Stomach (tissue), 9 donors: Measurements from ENCODE around the gene HHIP. TPM values are rescaled to one million over a fixed set of nuclear protein-coding genes. Genes with fewer than 3 reads are reported as not detected.

ENCODE experiments used
- DNase-seq, 2 donors: peaks; one replicate each; pipeline versions ENCODE4 v3.0.0 to v3.0.0-alpha.2; 2013 to 2019
- H3K27ac ChIP-seq, 5 donors: fragments of 200-600 bp in 4 of 5; sonication (generic) in 4 of 5; one replicate each; pipeline ENCODE4 v1.5.1; 2013 to 2019; ENCODE audit warnings: mild to moderate bottlenecking in 1 of 5, moderate library complexity in 1 of 5
- H3K27me3 ChIP-seq, 3 donors: fragments of 200-600 bp; sonication (generic); one replicate each; pipeline ENCODE4 v1.5.1; 2017 to 2019; ENCODE audit warnings: mixed run types in 1 of 3
- H3K36me3 ChIP-seq, 4 donors: fragments of 200-600 bp; sonication (generic); 1 replicate in 3 of 4; 2 replicates in 1 of 4; pipeline ENCODE4 v1.5.1; 2016 to 2019
- H3K4me1 ChIP-seq, 4 donors: fragments of 200-600 bp; sonication (generic); one replicate each; pipeline ENCODE4 v1.5.1; 2016 to 2019
- H3K4me3 ChIP-seq, 4 donors: fragments of 200-600 bp; sonication (generic) in 3 of 4; one replicate each; pipeline ENCODE4 v1.5.1; 2016 to 2019; ENCODE audit warnings: mild to moderate bottlenecking in 1 of 4
- H3K9me3 ChIP-seq, 4 donors: fragments of 200-600 bp; sonication (generic); one replicate each; pipeline ENCODE4 v1.5.1; 2016 to 2019
- EP300 ChIP-seq: sonication (generic); formaldehyde crosslinking; IDR thresholded peaks from one replicate; pipeline ENCODE4 v1.6.1; 2017; ENCODE audit warnings: antibody characterized with exemption
- POLR2A ChIP-seq, 4 donors: fragments of 450-650 bp; IDR thresholded peaks; one replicate each; pipeline ENCODE4 v1.6.1; 2016; ENCODE audit warnings: antibody characterized with exemption in 4 of 4, control low read depth in 2 of 4, mild to moderate bottlenecking in 1 of 4, moderate library complexity in 1 of 4
- POLR2AphosphoS5 ChIP-seq, 3 donors: sonication (generic); formaldehyde crosslinking; IDR thresholded peaks; one replicate each; pipeline ENCODE4 v1.6.1; 2016; ENCODE audit warnings: antibody characterized with exemption in 3 of 3
- WGBS, 5 donors: extraction: QIAGEN DNeasy Blood & Tissue Kit in 3 of 5; methylation state at CpG; one replicate each; pipeline versions ENCODE4 v1.1.5 to v1.1.7; 2013 to 2018; 5-methylcytosine and 5-hydroxymethylcytosine counted together
- intact Hi-C: fragments of 100-400 bp; cut with DNase I; formaldehyde crosslinking; loops from one replicate; pipeline ENCODE4 v1.15.1; 2023; ENCODE audit warnings: low total_unique reads
- polyA plus RNA-seq, 3 donors: library from polyadenylated mRNA; stranded (reverse); fragments of 200-250 nt; gene quantifications; one replicate each; pipeline ENCODE4 v1.2.3, GENCODE V29; 2013
- total RNA-seq, 5 donors: library from RNA; depleted of rRNA; stranded (reverse); fragments of >200 nt; gene quantifications; one replicate each; pipeline versions ENCODE4 v1.1.0 to v1.2.3, GENCODE V29; 2014 to 2016
- TF ChIP-seq, protein P1 (sequence below), 7 experiments: fragments of 450-650 bp in 4 of 7; fragments of 200-600 bp in 3 of 7; sonication (generic) in 3 of 7; IDR thresholded peaks; one replicate each; pipeline ENCODE4 v1.5.1; 2016 to 2019; ENCODE audit warnings: antibody characterized with exemption in 7 of 7, control low read depth in 2 of 7, mild to moderate bottlenecking in 1 of 7
- donor health status: healthy with polysubstance abuse.
- donor health status: Bipolar disorder and iron deficiency.
- donor health status: healthy.

The HHIP gene
- total and polyA plus RNA-seq, 8 donors = 0.29 to 33.0 (median 3.5) TPM; not detected in 1

DNA sequence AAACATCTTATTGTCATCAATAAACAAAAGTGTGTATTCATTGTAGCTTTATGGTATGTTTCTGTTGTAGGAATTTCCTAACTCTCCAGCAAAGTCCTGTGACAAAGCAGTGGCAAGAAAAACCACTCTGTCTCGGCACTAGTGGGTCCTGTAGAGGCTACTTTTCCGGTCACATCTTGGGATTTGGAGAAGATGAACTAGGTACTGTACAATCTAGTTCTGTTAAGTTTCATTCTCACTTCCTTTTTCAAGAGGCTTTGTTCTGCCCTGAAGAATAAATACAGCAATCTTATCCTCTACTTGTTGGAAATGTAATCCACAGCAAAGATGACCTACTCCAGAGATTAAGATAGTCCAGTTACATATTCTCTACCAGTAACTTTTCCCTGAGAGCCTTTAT, 69.3 kb downstream of the HHIP start:
- TF ChIP-seq EP300 = no peak
- TF ChIP-seq, protein P1, sequence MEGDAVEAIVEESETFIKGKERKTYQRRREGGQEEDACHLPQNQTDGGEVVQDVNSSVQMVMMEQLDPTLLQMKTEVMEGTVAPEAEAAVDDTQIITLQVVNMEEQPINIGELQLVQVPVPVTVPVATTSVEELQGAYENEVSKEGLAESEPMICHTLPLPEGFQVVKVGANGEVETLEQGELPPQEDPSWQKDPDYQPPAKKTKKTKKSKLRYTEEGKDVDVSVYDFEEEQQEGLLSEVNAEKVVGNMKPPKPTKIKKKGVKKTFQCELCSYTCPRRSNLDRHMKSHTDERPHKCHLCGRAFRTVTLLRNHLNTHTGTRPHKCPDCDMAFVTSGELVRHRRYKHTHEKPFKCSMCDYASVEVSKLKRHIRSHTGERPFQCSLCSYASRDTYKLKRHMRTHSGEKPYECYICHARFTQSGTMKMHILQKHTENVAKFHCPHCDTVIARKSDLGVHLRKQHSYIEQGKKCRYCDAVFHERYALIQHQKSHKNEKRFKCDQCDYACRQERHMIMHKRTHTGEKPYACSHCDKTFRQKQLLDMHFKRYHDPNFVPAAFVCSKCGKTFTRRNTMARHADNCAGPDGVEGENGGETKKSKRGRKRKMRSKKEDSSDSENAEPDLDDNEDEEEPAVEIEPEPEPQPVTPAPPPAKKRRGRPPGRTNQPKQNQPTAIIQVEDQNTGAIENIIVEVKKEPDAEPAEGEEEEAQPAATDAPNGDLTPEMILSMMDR (IDR thresholded peaks at IDR 0.05) = no peak
- no peak for TF ChIP-seq POLR2AphosphoS5 (IDR thresholded peaks at IDR 0.05)
- no peak for TF ChIP-seq POLR2A (IDR thresholded peaks at IDR 0.05)
- 66 to 90% (median 79%) methylated on average over 2 of the region's 2 CpGs for WGBS, 5 donors
- H3K4me3 ChIP-seq = no peak overlapping the region
- no peaks in the 10 kb centered on the region for H3K4me1 ChIP-seq
- H3K27ac ChIP-seq = no peak overlapping the region
- intact Hi-C loops = no loop called here
- no peaks in the 10 kb centered on the region for H3K9me3 ChIP-seq
- no peaks in the 10 kb centered on the region for H3K36me3 ChIP-seq
- no peaks in the 10 kb centered on the region for H3K27me3 ChIP-seq
- DNase-seq = no peak

DNA sequence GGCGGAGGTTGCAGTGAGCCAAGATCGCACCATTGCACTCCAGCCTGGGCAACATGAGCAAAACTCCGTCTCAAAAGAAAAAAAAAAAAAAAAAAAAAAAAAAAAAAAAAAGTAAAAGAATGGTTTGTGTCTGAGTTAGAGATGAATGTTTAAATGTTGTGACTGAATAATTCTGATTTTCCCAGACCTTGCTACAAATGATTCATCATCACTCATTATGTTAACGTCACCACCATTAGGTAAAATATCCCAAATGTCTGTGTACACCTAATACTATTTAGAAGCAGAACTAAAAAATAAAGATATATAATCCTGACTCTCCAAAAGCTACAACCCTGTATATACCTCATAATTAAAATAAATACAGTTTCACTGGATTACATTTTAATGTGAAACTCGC, 70.8 kb downstream of the HHIP start:
- intact Hi-C loops = no loop called here
- Histone ChIP-seq H3K27ac (no peak overlapping the region), H3K27me3 (no peaks in the 10 kb centered on the region), H3K36me3 (no peaks in the 10 kb centered on the region), H3K9me3 (no peaks in the 10 kb centered on the region), H3K4me3 (no peak overlapping the region), H3K4me1 (no peaks in the 10 kb centered on the region)
- 86 to 96% (median 90%) methylated on average over 5 of the region's 5 CpGs for WGBS, 5 donors
- TF ChIP-seq, protein P1 (IDR thresholded peaks at IDR 0.05) = no peak
- no peak for TF ChIP-seq EP300
- no peak for TF ChIP-seq POLR2A (IDR thresholded peaks at IDR 0.05)
- no peak for TF ChIP-seq POLR2AphosphoS5 (IDR thresholded peaks at IDR 0.05)
- DNase-seq = no peak

DNA sequence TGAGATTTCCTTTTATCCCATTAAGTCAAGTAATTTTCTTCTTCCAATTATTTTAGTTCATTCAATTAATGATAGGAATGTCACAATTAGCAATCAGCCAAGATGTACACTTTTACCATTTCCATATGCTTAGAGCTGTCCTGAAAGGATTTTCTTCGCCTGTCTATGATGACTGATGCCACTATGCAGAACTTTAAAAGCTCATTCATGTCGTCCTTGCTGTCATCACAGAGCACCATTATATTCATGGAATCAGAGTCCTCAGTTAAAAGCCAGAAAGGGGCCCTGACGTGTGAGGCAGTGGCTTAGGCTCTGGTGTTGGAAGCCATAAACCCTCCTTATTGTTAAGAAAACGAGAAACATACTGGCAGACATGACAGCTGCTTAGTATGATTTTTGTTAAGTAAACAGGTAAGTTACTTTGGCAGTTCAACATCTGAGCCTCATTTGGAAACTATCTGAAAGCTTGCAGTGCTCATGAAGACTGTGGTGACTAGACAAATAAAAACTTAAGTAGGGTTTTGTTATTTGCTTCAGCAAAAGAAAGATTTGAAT, 73.1 kb downstream of the HHIP start:
- no peak overlapping the region for H3K4me3 ChIP-seq
- no peaks in the 10 kb centered on the region for H3K36me3 ChIP-seq
- no peak overlapping the region for H3K27ac ChIP-seq
- WGBS, 5 donors = 52 to 66% (median 59%) methylated on average over 4 of the region's 4 CpGs
- intact Hi-C loops = no loop called here
- H3K9me3 ChIP-seq = no peaks in the 10 kb centered on the region
- H3K27me3 ChIP-seq = no peaks in the 10 kb centered on the region
- TF ChIP-seq, protein P1 (IDR thresholded peaks at IDR 0.05) = no peak
- TF ChIP-seq EP300 (no peak), POLR2AphosphoS5 (IDR thresholded peaks at IDR 0.05) (no peak), POLR2A (IDR thresholded peaks at IDR 0.05) (no peak)
- DNase-seq = no peak
- H3K4me1 ChIP-seq = no peaks in the 10 kb centered on the region

DNA sequence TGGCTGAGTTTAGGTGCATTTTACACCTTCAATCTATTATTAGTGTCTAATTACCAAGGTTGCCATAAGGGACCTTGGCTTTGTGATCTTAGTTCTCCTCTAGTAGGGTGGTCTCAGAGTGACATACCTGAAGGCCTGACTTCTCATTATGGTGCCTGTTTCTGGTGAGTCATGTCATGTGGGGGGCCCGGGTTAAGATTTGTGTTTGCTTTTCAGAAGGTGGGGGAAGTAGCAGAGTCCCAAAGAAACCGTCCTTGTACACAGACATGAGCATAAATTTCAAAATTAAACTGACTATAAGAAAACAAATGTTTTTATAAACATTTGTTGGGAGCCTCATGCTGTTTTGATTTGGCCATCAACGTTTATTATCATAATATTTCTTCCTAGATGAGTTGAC, 74.5 kb downstream of the HHIP start:
- H3K9me3 ChIP-seq = no peaks in the 10 kb centered on the region
- no peak overlapping the region for H3K27ac ChIP-seq
- no peaks in the 10 kb centered on the region for H3K4me1 ChIP-seq
- no peak for DNase-seq
- H3K27me3 ChIP-seq = no peaks in the 10 kb centered on the region
- TF ChIP-seq EP300 = no peak
- TF ChIP-seq, protein P1 (IDR thresholded peaks at IDR 0.05) = no peak
- TF ChIP-seq POLR2AphosphoS5 (IDR thresholded peaks at IDR 0.05) = no peak
- no peak for TF ChIP-seq POLR2A (IDR thresholded peaks at IDR 0.05)
- intact Hi-C loops = no loop called here
- no peak overlapping the region for H3K4me3 ChIP-seq
- H3K36me3 ChIP-seq = no peaks in the 10 kb centered on the region
- WGBS, 5 donors = 34 to 58% (median 51%) methylated on average over 3 of the region's 3 CpGs
